HG03520 (cell line): ENCODE data around the gene MSS51.
"Not testable (repeated sequence)": the region's sequence is repeated elsewhere in the genome, so short reads cannot be mapped to it uniquely, and the experiment has no call there.

ENCODE experiments used
- ATAC-seq: cut with Tn5 transposase; IDR thresholded peaks from one replicate; pipeline ENCODE4 v1.9.1; 2021; ENCODE audit warnings: mild to moderate bottlenecking, moderate library complexity; ENCODE audit not compliant: unreplicated experiment

Gene MSS51

DNA sequence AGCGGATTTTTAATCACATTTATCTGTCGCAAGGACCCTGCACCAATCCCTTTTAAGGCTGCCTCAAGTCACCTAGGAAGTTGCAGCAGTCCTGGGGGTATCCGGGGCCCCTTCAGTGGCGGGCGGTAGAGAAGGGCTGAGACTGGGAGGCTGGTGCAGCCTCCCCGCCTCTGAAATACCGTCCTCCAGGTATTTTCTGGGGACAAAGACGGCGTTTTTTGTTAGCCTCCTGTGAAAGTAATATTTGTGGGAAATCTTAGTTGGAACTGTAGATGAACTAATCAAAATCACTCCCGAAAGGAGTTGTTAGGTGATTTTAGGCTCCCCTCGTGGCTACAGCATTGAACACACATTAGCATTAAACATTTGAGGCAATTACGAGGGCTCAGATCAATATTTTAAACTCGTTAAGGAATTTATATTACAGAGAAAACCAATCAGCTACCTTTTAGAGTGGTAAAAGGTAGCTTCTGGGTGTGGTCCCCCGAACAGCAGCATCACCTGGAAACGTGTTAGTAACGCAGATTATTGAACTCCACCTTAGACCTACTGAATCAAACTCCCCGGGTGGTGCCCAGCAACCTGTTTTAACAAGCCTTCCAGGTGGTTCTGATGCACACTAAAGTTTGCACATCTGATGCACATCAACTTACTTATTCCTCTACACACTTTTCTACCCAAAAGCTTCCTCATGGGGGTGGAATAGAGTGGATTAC is 19.0 kb downstream of the MSS51 start:
- peak; percentile 25 for ATAC-seq

DNA sequence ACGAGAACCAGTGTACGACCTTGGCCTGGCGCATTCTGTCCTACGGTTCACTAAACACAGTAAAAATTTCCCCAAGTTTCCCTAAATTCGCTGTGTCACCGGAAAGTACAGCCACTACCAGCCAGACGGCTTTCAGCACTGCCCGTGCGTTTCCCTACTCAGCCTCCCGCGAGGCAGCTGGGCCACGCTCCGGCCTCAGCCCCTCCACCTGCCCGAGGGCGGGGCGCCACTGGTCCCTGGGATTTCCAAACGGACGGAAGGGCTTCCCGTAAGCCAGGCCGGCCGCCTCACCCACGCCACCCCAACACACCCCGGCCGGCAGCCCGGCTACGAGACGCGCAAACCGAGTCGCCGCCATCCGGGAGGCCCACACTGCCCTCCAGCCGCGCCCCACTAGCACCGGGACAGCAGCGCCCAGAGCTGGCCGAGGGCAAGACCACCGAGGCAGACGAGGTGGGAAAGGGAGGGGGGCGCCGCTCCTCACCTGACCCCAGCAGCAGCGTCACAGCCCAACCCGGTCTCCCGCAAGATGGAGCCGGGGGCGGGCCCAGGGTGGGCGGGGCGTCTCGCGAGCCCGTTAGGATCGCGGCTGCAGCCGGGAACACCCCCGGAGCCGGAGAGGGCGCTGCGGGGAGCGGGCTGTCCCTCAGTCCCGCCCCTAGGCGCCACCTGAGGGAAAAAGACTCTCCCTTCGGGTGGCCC is 19.7 kb downstream of the MSS51 start, which contains the start of gene ANXA7:
ANXA7 (minus strand) TSS at position 531 of the 702 bp plus-strand sequence. CDS start 13,202 bp downstream, outside the sequence.
- peak; percentile 75 for ATAC-seq

DNA sequence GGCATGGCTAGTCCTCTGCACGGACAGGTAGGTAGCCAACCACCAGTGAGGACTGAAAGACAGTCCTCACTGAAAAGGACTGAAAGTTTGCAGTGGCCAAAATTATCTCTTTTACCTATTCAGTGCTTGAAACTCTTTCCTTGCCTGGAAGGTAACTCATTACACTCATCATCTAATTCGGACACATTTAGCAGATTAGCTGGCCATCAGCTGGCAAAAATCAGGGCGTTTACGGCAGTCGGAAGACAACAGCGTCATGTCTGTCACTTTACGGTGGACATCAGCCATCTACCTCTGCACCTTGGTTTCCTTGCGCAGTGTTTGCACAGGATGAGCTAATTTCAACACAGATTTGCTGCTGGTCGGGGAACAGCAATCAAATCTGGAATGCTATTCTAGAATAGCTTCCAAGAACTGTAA is 20.2 kb downstream of the MSS51 start:
- peak; percentile 29 for ATAC-seq

DNA sequence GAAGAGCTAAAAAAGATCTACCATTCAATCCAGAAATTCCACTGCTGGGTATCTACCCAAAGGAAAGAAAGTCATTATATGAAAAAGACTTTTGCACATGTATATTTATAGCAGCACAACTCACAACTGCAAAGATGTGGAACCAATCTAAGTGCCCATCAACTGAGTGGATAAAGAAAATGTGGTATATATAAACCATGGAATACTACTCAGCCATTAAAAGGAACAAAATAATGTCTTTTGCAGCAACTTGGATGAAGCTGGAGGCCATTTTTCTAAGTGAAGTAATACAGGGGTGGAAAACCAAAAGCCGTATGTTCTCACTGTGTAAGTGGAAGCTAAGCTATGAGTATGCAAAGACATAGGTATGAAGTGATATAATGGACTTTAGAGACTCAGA is 22.5 kb downstream of the MSS51 start:
- no peak for ATAC-seq

DNA sequence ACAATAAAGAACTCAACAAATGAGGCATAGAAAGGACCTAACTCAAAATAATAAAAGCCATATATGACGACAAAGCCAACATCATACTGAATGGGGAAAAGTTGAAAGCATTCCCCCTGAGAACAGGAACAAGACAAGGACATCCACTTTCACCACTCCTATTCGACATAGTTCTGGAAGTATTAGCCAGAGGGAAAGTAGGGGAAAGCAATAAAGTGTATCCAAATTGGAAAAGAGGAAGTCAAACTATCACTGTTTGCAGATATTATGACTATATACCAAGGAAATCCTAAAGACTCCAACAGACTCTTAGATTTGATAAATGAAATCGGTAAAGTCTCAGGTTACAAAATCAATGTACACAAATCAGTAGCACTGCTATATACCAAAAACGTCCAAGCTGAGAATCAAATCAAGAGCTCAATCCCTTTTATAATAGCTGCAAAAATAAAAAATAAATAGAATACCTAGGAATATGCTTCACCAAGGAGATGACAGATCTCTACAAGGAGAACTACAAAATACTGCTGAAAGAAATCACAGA is 24.3 kb downstream of the MSS51 start:
- no peak for ATAC-seq

DNA sequence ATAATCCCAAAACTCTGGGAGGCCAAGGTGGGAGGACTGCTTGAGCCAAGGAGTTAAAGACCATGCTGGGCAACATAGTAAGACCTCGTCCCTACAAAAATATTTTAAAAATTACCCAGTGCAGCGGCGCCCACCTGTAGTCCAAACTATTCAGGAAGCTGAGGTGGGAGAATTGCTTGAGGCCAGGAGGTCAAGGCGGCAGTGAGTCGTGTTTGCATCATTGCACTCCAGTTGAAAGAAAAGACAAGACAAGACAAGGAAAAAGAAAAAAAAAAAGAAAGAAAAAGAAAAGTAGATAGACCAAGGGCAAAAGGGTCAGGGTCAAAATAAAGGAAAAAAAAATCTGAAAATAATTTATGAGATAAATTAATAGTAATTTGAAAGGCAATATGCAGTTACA is 25.3 kb downstream of the MSS51 start:
- no peak for ATAC-seq

DNA sequence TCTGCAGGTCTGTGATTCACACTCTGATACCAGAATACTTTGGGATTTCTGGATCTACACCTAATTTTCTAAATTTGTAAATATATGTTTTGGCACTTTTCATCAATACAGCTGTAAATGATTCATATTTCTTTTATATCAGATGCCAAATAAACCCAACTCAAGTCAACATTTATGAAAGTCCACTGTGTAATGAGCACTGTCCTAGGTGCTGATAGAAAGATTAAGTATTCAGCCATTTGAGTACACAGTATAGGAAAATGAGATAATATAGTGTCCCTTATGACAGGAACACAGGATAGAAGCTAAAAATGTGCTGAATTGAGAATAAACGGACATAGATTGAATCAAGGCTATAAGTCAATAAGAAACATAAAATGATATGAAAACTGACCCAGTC is 25.9 kb downstream of the MSS51 start:
- no peak for ATAC-seq

DNA sequence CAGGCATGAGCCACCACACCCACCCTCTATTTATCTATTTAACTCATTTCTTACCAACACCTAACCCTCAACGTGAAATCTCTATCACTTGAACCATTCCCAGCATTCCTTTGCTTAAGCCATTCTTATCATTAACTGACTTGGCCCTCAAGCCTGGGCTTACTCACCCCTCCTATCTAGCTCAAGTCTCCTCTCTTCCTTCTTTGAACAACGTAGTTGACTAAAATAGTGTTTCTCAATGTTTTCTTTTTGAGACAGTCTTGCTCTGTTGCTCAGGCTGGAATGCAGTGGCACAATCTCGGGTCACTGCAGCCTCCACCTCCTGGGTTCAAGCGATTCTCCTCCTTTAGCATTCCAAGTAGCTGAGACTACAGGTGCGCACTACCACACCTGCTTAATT is 26.5 kb downstream of the MSS51 start:
- ATAC-seq: no peak

DNA sequence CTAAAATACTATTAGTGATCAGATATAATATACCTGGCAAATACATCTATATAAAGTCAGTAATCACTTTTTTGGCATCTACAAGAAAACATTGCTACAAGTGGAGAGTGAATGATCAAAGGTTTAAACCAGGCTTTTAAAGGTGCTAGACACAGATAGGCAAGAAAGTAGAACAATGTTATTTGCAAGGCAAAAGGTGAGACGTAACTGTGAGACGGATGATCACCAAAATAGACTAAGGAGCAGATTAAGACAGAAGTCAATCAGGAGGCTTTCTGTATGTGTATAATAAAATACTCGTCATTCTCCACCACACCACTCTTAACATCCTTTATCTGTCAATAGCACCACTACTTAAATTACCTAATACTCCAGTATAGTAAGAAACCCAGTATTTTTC is 27.8 kb downstream of the MSS51 start:
- no peak for ATAC-seq

DNA sequence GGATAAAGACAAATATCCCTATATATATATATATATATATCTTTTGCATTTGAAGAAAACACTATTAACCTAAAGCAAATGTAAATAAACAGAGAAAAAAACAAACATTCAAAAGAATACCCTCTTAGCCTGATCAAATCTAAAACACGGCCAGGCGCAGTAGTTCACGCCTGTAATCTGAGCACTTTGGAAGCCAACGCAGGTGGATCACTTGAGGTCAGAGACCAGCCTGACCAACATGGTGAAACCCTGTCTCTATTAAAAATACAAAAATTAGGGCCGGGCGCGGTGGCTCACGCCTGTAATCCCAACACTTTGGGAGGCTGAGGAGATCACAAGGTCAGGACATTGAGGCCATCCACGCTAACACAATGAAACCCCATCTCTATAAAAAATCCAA is 28.7 kb downstream of the MSS51 start:
- no peak for ATAC-seq

DNA sequence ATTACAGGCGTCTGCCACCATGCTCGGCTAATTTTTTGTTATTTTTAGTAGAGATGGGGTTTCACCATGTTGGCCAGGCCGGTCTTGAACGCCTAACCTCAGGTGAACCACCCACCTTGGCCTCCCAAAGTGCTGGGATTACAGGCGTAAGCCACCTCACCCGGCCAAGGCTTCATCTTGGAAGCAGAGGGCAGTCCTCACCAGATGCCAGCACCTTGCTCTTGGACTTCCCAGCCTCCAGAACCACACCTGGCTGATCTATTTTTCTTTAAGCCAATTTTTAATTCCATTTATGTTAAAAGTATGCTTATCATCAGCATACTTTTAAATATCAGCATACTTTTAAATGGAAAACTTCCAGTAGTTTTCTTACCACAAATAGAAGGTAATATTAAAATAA is 31.7 kb downstream of the MSS51 start:
- no peak for ATAC-seq

DNA sequence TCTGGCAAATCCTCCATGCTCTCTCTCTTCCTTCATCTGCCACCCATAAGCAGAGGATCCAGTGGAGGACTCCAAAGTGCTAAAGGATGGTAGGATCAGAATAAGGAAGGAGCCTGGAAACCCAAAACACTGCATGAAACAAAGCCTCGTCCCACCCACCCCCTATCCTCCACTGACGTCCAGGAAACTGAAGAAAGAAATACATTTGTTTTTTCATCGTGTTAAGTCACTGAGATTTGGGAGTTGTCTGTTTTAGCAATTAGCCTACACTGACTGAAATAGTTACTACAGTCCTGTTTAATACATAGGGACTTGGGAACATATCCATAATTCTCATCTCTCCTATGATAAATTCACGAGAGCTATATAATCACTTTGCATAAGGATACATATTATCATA is 34.3 kb downstream of the MSS51 start:
- ATAC-seq: no peak

DNA sequence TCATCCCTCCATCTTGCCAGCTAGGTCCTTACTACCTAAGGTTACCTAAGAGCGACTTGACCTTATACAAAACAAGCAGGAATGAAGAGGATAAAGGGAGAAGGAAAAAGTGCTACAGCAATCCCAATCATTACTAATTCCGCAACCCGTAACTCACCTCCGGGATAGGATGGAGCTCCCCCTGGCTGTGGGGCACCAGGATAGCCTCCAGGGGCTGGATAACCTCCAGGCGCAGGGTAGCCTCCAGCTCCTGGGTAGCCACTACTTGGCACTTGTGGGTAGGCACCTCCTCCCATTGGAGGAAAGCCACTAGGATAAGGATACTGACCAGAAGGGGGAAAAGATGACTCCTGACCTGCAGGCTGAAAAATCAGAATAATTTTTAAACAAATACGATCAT is 35.3 kb downstream of the MSS51 start:
- no peak for ATAC-seq

DNA sequence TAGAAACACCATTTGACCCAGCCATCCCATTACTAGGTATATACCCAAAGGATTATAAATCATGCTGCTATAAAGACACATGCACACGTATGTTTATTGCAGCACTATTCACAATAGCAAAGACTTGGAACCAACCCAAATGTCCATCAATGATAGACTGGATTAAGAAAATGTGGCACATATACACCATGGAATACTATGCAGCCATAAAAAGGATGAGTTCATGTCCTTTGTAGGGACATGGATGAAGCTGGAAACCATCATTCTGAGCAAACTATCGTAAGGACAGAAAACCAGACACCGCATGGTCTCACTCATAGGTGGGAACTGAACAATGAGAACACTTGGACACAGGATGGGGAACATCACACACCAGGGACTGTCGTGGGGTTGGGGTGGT is 39.0 kb downstream of the MSS51 start:
- not testable (repeated sequence) for ATAC-seq

DNA sequence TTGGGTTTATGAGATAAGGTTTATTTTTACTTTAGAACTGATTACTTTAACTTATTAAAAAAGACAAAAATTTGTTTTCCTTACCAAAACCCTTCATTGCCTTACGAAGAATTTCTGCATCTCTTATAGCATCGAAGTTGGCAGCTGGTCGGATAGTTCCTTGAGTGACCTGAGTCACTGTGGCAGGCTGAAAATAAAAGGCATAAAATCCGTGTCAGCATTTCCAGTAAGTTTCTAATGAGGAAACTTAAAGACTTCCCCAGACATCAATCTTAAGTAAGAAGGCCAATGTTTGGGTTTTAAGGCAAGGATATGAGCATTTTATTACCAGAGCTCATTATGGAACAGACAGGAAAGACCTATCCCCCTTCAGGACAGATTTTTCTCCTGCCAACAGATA is 45.1 kb downstream of the MSS51 start:
- no peak for ATAC-seq

DNA sequence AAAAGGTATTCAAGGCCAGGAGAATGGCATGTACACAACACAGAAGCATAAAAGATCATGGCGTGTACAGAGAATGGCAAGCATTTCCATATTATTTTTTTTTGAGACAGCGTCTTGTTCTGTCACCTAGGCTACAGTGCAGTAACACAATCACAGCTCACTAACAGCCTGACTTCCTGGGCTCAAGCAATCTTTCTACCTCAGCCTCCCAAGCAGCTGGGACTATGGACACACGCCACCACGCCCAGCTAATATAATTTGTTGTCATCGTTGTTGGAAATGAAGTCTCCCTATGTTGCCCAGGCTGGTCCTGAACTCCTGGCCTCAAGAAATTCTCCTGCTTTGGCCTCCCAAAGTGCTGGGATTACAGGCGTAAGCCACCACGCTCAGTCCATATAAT is 46.8 kb downstream of the MSS51 start:
- no peak for ATAC-seq

DNA sequence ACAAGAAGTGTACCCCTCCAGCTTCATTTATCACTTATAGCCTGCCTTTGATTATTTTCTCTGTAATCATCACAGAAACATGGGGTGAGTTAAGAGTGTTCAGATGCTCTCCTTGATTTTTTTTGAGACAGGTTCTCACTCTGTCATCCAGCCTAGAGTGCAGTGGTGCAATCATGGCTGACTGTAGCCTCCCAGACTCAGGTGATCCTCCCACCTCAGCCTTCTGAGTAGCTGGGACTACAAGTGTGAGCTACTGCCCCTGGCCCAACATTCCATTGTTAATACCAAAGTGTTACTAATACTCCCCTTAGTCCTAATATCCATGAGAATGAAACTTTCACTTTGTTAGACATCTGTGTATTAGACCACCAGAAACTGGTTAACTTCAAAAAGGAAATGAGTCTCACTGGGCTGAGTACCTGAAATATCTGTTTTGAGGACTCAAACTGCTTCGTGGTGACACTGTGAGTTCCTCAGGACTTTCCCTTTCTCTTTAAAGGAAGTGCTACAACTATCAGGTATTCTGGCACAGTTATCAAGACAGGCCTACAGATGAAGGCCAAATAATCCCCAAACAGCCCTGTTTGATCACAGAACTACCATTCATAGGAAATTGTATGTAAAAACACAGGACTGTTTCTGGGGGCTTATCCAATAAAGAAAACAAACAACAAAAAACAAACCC is 54.2 kb downstream of the MSS51 start:
- ATAC-seq: no peak

DNA sequence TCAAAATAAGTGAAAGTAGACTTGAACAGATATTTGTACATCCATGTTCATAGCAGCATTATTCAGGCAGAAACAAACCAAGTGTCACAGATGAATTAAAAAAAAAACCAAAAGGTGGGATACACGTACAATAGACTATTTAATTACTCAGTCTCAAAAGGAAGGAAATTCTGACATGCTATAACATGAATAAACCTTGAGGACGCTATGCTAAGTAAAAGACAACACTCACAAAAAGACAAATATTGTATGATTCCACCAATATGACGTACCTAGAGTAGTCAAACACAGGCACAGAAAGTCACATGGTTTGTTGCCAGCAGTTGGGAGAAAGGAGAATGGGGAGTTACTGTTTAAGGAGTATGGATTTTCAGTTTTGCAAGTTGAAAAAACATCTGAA is 56.7 kb downstream of the MSS51 start:
- no peak for ATAC-seq
